CD4-positive, alpha-beta T cell treated with Interleukin-4 for 4 hours (primary cell): ENCODE data around the gene USP21.

ENCODE experiments used
- DNase-seq: peaks from one replicate; pipeline ENCODE4 v3.0.0-alpha.2; 2020

The USP21 gene

DNA sequence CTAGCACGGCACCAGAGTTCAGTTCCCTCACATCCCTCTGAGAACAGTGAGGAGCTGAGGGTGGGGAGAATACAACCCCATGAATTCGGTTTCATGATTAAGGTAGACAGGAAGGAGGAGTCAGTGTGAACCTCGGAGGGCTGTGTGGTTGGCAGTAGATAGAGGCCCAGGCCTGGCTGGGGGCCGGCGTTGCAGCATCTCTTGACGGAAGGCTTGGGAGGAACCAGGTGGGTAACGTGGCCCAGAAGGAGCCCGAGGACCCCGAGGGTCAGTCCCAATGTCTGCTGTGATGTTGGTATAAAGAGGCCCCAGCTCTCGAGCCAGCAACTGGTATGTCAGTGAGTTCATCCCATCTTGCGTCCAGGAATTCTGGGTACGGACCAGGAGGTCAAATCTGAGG lies 12.4 kb downstream of the USP21 start:
- DNase-seq, result no peak

DNA sequence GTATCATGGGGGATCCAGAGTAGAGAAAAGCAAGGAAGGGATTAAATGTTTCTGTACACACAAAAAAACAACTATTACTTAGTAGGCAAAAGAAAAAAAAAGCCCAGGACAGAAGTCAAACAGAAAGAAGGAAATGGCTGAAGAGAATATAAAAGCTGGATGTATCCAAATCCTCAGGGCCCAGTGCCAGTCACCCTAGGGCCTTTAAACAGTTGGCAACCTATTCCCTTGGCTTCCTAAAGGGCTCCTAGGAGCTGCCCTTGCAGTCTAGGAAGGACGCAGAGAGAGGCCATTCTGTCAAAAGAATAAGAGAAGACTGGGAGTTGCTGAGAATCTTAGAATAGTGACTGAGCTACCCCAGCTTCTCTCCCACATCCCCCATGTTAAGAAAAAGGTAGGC lies 13.0 kb downstream of the USP21 start:
- no peak for DNase-seq

DNA sequence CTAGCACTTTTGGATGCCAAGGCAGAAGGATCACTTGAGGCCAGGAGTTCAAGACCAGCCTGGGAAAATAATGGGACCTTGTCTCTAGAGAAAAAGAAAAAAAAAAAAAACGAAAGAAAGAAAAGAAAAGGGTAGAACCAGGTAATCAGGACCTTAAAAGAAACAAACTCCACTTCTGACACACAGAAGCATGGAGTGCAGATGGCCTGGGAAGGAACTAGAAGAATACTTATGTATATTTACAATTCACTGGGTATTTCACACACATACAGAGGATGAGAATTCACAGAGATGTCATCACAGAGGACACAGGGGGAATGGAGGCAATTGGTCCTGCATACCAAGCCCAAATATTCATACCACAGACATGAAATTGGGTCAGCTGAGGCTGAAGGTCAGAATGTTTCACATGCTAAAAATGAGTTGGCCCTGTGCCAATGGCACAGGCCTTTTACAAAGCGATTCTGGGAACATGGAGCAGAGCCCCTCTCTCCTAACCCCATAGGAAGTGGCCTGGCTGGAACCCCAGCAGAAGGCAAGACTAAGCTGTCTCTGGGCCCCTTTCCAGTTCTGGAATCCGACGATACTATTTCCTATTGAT lies 13.6 kb downstream of the USP21 start:
- DNase-seq, result no peak

DNA sequence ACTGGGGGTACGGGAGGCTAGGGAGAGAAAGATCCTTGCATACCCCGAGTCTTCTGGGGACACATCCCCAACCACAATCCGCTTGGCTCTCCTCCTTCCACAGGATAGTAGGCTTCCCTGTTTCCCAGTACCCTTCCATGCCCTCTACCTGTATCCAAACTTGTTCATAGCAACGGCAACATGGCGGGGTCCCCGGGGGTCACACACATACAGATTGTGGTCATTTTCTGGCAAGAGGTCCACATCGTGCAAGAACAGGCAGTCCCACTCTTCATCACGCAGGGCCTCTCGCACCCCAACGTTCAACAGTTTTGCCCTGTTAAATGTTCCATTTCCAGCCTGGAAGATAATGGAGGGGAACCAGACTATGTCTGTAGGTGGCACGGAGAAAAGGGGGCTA lies 14.4 kb downstream of the USP21 start:
- DNase-seq, result no peak

DNA sequence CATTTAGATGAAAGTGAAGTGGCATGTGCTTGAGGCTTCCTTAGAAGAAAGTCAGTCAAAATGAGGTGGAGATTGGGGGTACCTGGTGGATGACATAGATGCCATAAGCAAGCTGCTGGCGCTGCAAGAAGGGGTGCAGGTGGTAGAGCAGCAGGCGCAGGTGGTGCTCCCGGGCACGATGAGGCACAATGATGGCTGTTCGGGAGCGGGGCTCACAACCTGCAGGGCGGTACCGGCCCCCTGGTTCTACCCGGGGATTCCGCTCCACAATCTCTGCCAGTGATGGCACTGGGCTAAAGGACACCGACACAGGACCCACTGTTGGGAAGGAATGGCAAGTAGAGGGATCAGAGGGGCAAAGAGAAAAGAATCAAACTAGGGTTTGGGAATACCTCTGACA lies 15.6 kb downstream of the USP21 start:
- DNase-seq, result no peak

DNA sequence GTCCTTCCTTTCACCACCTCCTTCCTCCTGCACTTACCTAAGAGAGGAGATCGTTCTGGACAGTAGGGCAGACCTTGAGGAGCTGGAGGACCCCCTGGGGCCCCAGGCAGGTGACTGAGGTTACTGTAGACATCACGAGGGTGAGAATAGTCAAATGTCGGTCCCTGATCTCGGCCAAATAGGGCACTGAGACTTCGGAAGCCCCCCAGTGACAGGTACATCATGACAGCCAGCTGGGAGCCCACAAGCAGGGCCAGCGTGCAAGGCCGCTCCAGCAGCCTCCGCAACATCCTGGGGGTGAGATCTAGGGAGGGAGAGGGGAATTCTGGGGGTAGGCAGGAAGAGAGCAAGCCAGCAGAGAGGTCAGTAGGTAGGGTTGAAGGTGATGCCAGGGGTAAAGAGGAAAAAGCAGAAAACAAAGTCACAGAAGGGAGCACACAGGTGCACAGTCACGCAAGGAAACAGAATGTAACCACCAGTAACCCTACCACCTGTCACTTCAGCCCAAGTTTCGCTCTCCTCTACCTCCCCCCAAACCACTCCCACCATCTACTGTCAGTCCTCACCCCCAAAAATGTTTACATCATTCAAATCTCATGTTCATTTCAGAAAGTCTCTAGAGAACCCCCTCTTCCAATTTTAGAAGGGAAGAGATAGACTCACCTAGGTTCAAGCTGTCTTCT lies 16.6 kb downstream of the USP21 start:
- no peak for DNase-seq

DNA sequence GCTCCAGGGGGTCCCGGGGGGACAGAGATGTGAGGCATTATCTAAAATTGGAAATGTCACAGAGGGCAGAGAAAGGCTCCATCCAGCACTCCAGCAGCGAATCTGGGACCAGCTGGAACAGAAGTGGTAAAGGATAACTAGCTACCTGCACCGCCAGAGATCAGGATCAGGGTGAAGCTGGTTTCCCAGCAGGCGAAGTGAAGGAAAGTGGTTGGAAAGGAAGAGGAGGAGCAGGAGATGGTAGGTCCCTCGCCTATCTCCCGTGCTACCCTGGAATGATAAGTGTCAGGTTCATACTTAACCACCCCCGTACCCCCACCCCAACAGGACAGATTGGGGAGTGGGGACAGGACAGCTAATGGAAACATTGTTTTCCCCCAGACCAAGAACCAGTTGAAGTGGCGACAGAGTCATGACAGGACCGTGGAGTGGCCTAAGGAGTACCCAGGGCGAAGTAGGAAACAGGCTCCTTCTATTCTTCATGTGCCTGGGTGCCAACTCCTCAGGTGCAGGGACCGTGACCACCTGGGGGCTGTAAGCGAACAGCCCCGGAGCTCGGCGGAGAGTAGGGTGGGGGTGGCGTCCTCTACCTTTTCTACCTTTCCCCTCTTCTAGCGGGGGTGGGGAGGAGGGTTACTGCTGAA lies 17.3 kb downstream of the USP21 start:
- no peak for DNase-seq

DNA sequence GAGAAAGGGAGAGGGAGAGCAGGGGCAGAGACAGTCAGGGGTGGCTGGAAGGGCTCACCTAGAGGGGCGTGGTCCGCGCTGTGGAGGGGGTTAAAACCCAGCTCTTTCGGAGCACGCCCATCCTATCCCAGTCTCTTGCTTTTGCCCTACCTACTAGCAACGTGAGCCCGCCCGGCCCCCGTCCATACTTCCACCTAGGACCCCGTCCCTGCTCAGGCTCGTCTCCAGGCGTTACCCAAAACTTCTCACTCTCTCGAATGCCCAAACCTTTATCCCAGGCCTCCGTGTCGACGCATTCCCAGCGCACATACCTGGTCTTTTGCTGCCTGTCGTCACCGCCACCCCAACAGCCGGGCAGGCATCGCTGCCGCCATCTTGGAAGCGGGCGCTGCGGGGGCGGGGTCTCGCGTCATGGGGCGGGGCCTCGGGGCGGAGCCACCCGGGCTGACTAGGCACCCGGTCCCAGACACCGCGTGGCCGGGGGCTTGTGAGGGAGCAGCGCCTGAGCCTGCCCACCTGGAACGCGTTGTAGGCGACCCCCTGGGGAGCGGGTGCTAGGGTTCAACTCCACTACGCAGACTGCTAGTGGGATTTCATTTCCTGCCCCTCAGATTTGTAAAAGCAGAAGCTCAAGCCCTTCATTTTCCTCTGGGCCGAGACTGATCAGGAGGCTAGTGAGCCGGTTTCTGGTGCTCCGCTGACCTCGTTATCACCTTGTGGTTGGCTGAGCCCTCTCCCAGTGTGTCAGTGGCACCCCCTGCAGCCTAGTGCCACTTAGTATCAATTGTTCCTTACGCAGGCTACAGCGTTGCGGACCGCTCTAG lies 18.0 kb downstream of the USP21 start, which contains the start of gene B4GALT3:
TSS of gene B4GALT3 (minus strand) at position 396 of the 824 bp plus-strand sequence. CDS start 1,447 bp downstream, outside the sequence.
- DNase-seq, result peak; percentile 87

DNA sequence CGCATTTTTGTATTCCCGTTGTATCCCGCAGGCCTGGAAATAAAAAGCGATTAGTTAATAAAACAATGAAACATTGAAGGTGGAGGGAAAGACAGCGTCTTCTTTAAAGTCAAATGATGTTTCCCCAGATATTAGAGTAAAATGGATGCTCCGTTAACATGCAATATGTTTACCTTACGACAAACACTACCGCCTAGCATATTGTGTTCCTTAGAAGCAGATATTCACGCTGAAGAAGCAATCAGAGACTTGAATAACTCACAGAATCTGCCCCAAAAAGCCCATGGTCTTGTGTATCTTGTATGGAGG lies 18.6 kb downstream of the USP21 start:
- DNase-seq, result no peak

DNA sequence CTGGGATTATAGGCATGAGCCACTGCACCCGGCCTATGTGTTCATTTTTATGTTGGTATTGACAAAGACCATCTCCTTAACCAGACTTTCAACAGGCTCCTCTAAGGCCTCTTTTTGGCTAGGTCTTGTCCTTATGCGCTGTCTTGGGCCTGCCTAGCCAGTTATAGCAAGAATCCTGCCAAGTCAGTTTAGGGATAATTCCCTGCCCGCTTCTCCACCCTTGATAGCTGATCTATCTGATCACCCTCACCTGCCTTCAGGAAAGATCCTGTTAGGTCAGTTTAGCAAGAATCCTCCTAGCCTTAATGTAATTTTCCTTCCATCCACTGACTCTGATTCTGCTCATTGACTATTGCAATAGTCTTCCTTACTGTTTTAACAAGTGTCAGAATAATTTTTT lies 20.4 kb downstream of the USP21 start:
- no peak for DNase-seq

DNA sequence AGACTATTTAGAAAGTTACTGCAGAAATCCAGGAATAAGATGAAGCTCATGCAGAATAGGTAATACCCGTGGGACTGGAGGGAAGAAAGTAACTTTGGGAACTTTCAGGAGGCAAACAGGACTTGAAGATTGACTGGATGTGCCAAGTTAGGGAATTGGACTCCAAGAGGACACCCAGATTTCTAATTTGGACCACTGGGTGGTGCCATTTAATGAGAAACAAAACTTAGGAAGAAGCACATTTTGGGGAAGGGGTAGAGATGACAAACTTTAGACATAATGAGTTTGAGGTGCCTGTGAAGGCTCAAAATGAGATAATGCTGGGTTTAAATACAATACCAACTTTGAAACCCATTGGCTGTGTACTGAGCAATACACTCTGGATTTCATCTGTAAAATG lies 21.3 kb downstream of the USP21 start:
- peak; percentile 46 for DNase-seq

DNA sequence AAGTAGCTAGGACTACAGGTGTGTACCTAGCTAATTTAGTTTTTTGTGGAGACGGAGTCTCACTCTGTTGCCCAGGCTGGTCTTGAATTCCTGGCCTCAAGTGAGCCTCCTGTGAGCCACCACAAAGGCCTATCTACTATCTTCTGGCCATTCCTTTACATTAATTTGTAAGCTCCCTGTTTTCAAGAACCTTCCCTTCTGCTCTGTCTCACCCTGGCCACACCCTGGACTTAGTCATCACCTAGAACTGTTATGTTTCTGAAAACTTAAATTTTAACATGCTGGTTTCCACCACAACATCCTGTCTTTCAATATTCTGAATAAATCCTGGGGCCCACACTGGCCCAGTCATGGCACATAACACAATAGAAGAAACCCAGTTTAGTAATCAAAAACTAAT lies 22.9 kb downstream of the USP21 start:
- DNase-seq, result peak; percentile 95

DNA sequence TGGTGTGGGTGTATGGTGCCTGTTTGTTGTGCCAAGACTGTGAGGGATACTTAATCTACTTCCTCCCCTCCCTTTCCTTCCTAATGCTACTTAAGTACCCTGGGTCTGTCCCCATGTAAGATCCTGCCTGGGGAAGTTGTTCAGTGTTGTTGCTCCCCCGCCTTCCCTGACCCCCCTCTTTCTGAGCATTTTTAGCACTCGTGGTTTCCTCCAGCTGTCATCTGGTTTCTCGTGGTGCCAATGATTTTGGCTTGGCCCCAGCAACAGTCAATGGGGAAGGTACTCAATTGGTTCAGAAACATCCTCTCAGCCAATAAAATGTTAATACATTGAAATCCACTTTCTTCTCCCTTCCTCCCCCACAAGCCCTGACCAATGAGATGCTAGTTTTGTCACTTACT lies 26.0 kb downstream of the USP21 start:
- DNase-seq, result peak; percentile 95

DNA sequence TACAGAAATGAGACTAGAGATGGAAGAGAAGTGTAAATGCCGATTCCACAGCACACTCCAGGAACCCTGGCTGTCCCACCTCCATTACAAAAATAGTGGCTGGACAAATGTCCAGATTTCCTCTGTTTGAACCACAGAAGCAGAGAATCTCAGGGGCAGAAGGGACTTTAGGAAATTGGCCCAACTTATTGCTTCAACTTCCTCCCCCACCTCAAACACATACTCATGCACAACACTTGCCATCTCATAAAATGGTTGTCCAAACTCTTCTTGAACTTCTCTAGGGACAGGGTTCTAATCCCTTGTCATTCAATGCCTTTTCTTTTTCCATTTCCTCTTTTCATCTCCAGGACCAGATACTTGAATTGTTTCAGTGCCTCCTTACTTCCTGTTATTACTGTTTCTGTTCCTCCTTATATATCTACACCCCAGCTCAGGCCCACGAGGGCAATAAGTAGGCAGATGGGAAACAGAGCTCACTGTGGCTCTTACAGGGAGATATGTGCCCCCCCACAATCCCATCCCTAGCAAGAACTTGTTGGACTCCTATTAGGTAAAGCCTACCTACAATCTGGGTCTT lies 26.5 kb downstream of the USP21 start:
- peak; percentile 25 for DNase-seq

DNA sequence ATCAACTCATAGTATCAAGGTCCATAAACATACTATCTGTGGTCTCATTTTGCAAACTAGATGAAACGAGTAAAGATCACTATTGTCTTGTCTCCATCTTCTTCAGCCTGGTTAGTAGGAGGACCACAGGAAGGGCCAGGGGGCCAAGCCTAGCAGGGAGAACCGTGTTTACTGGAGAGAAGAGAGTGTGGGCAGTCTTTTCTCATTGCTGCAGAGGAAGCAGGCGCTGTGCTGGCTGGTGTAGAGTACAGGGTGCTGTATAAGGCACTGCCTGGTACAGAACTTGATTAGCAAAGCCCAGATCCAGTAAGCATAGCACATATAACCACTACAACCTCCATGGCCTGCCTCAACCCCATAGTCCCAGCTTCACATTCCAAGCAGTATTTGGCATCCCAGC lies 28.0 kb downstream of the USP21 start:
- DNase-seq, result no peak

DNA sequence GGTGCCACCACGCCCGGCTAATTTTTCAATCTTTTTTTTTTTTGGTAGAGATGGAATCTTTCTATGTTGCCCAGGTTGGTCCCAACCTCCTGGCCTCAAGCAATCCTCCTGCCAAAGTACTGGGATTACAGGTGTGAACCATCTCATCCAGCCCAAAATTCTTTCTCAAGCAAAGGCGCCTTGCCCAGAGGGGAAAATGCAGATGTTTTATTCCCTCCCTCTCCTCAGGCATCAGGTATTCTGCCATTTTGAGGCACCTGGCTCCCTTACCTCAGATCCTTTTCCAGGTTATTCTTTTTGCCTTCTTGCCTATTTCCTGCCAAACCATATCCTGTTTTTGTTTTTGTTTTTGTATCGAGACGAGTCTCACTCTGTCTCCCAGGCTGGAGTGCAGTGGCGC lies 29.1 kb downstream of the USP21 start:
- DNase-seq, result no peak

DNA sequence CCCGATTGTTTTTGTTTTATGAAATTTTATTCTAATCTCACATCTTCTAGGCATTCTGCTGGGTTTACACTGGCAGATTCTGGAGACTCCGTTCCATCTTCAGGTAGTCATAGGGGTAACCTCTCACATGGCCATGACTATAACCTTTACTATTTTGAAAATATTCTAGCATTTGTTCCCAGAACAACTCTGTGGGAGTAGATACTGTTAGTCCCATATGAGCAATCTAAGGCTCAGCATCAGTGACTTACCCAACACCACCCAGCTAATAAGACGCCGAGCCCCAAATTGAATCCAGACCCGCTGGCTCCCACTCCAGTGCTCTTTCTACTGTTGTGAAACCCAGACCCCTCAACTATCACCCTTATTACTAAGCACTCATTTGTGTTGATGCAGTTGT lies 29.7 kb downstream of the USP21 start:
- no peak for DNase-seq

DNA sequence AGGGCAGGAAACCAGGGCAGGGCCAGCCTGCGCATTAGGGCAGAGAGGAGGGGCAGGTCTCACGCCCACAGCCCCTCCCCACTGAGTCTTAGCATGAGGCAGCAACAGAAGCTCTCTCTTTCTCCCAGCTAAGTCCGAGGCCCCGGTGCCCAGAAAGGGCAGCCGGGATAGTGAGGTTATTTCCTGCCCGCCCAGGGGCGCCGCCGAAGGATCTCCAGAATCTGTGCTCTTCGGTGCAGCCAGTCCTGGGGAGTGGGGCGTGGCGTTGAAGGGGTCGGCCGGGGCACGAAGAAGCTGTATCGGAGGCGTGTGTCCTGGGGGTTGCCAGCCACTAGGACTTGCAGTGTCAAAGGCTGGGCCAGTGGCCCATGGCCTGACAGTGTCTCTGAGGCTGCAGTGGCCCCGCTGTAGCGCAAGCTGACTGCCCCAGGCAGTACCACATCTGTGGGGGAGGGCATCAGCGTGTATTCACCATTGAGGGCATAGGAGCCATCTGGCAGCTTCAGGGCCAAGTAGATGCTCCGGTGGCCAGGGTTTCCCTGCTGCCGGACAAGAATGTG lies 31.7 kb downstream of the USP21 start:
- DNase-seq, result no peak

DNA sequence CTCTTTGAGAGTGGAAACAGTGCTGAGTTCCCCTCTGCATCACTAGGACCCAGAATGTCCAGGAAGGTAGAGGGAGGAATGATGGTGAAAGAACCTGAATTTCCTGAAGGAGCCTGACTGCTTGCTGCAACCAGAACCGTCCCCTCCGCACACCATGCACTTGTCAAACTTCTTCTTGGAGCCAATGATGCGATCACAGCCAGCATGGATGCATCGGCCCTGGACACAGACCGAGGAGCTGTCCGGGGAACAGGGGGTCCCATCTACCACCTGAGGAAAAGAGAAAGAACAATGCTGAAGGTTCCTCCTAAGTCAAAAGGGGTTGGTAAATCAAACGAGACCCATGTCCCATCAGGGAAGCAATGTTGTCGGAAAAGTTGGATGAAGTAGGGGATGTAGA lies 32.7 kb downstream of the USP21 start:
- no peak for DNase-seq

DNA sequence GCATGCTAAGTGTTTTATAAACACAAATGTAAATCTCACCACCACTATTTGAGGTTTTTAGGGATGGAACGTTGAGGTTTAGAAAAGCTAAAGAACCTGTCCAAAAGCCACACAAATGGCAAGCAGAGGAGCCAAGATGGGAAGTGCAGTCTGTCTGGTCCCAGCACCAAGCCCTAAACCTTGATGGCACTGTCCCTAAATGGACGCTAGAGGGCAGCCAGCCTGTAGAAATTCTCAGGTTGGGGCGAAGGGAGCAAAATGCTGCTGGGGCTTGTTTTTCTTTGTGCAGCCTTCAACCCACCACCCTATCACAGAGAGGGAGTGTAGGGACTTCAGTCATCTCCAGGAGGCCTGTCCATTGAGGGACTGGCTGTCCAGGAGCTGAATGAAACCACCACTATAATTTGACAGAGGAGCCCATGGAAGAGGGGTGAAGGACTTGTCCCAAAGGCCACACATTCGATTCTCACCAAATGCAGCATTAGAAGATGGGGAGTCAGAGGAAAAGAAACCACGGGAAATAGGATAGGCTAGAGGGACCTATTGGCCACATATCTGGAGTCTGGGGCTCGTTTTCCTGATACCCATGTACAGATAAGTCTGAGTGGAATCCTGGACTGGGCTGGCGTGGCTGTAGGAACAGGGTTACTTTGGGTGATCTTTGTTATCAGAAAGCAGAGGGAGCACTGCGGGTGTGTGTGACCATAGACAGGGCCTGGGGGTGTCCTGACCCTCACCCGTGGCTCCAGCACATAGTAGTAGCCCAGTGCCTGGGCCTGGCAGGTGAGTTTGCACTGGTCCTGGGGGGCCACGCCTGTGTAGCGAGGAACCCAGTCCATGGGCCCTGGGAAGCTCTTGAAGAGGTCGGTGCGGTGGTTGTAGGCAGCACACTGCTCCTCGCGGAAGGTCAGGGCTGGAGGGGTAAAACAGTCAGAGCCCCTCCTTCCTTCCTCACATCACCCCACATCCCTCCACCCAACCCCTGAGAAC lies 33.5 kb downstream of the USP21 start:
- peak; percentile 85 for DNase-seq

DNA sequence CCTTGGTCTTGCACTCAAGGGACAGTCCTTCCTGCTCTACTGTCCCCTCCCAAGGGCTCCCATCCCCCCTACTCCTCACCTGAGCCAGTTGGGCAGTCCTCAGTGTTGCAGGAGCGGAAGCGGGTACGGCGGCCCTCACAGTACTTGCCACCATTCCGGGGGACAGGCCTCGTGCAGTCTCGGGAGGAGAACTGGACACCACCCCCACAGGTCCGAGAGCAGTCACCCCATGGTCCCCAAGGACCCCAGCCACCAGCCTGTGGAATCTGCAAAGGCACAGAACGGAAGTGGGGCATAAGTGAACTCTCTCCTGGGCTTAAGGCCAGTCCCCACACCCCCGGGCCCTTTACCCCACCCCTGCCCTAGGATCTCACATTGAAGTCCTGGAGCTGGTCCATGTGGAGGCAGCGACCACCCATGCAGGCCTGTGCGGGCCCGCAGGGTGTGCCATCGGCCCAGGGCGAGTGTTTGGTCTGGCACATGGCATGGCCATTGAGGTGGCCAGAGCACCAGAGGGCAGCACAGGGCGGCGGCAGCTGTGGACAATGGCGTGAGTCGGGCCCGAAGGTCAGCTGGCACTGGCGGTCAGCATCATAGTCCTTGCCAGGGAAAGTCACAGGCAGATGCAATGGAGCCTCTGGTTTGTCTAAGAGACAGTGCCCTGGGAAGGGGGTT lies 34.4 kb downstream of the USP21 start:
- DNase-seq, result no peak
